Urinary bladder (tissue), 4 donors: ENCODE measurements around the gene COX6A1. TPM values are rescaled to one million over a fixed set of nuclear protein-coding genes. Genes with fewer than 3 reads are reported as not detected.

ENCODE experiments used
- DNase-seq: peaks from one replicate; pipeline ENCODE4 v3.0.0-alpha.2; 2015; ENCODE audit errors: extremely low spot score
- H3K27ac ChIP-seq: one replicate; pipeline ENCODE4 v1.5.1; 2013; ENCODE audit warnings: low read depth, mild to moderate bottlenecking, moderate library complexity
- H3K36me3 ChIP-seq: one replicate; pipeline ENCODE4 v1.6.1; 2013; ENCODE audit warnings: mild to moderate bottlenecking, moderate library complexity; ENCODE audit not compliant: insufficient read depth
- H3K4me1 ChIP-seq: one replicate; pipeline ENCODE4 v1.6.1; 2013; ENCODE audit warnings: mild to moderate bottlenecking, moderate library complexity; ENCODE audit not compliant: insufficient read depth
- H3K4me3 ChIP-seq: one replicate; pipeline ENCODE4 v1.5.1; 2013; ENCODE audit warnings: low read depth, low read length
- WGBS: extraction: QIAGEN DNeasy Blood & Tissue Kit; methylation state at CpG from one replicate; pipeline ENCODE4 v1.1.7; 2013; 5-methylcytosine and 5-hydroxymethylcytosine counted together
- polyA plus RNA-seq: library from polyadenylated mRNA; stranded (reverse); fragments of 200-250 nt; gene quantifications from one replicate; pipeline ENCODE4 v1.2.3, GENCODE V29; 2013
- total RNA-seq: library from RNA; depleted of rRNA; stranded (reverse); fragments of >200 nt; gene quantifications from one replicate; pipeline ENCODE4 v1.2.3, GENCODE V29; 2014
- donor health status: healthy with polysubstance abuse.
- donor health status: healthy.

COX6A1 gene
- total RNA-seq, result 278 TPM
- polyA plus RNA-seq, result 715 TPM

GRCh38 chr12:120437735-120438494 is at the start of gene COX6A1:
TSS of gene COX6A1 (plus strand) at chr12:120438113. CDS start at chr12:120438127, 14 bp downstream.
- H3K4me3 ChIP-seq, result peak within 1 kb of the TSS; percentile 77
- peaks cover 2% of the 10 kb centered on the region for H3K36me3 ChIP-seq
- DNase-seq, result peak; percentile 98
- WGBS, result under 1% methylated on average over 59 of the region's 59 CpGs
- H3K27ac ChIP-seq, result peak within 1 kb of the TSS; percentile 84
- H3K4me1 ChIP-seq, result no peaks in the 10 kb centered on the region

- Histone ChIP-seq H3K27ac (no peak overlapping the region), H3K4me3 (no peak overlapping the region), H3K4me1 (no peaks in the 10 kb centered on the region), H3K36me3 (no peaks in the 10 kb centered on the region)
- 6% methylated on average over 24 of the region's 24 CpGs for WGBS
- no peak for DNase-seq
These were observed 49.0 kb upstream of the COX6A1 start for GRCh38 chr12:120388691-120389481.

GRCh38 chr12:120390540-120391120 is 47.3 kb upstream of the COX6A1 start:
- Histone ChIP-seq H3K4me3 (no peak overlapping the region), H3K36me3 (no peaks in the 10 kb centered on the region), H3K27ac (no peak overlapping the region), H3K4me1 (no peaks in the 10 kb centered on the region)
- no peak for DNase-seq
- WGBS, result 97% methylated on average over 1 of the region's 1 CpG

GRCh38 chr12:120394483-120395367 is 43.2 kb upstream of the COX6A1 start:
- WGBS, result 25% methylated on average over 18 of the region's 18 CpGs
- H3K4me1 ChIP-seq, result no peaks in the 10 kb centered on the region
- no peak overlapping the region for H3K4me3 ChIP-seq
- no peaks in the 10 kb centered on the region for H3K36me3 ChIP-seq
- H3K27ac ChIP-seq, result no peak overlapping the region
- peak; percentile 32 for DNase-seq

- no peaks in the 10 kb centered on the region for H3K36me3 ChIP-seq
- no peak for DNase-seq
- no peak overlapping the region for H3K4me3 ChIP-seq
- WGBS, result 50% methylated on average over 33 of the region's 33 CpGs
- no peaks in the 10 kb centered on the region for H3K4me1 ChIP-seq
- no peak overlapping the region for H3K27ac ChIP-seq
These were observed 39.9 kb upstream of the COX6A1 start for GRCh38 chr12:120397824-120398540.

GRCh38 chr12:120399531-120399930 is 38.4 kb upstream of the COX6A1 start:
- H3K27ac ChIP-seq, result no peak overlapping the region
- DNase-seq, result no peak
- no peak overlapping the region for H3K4me3 ChIP-seq
- no peaks in the 10 kb centered on the region for H3K4me1 ChIP-seq
- WGBS, result 60% methylated on average over 5 of the region's 5 CpGs
- H3K36me3 ChIP-seq, result no peaks in the 10 kb centered on the region

- Histone ChIP-seq H3K36me3 (no peaks in the 10 kb centered on the region), H3K4me1 (no peaks in the 10 kb centered on the region), H3K27ac (no peak overlapping the region), H3K4me3 (no peak overlapping the region)
- 23% methylated on average over 13 of the region's 13 CpGs for WGBS
- DNase-seq, result no peak
These were observed 35.7 kb upstream of the COX6A1 start for GRCh38 chr12:120402217-120402616.

- DNase-seq, result no peak
These were observed 34.0 kb upstream of the COX6A1 start for GRCh38 chr12:120403869-120404268.

GRCh38 chr12:120404271-120404670 is 33.6 kb upstream of the COX6A1 start:
- no peaks in the 10 kb centered on the region for H3K4me1 ChIP-seq
- no peak for DNase-seq
- no peak overlapping the region for H3K27ac ChIP-seq
- H3K4me3 ChIP-seq, result no peak overlapping the region
- no peaks in the 10 kb centered on the region for H3K36me3 ChIP-seq
- WGBS, result 70% methylated on average over 1 of the region's 1 CpG

More at GRCh38 chr12:120403869-120404268, 34.0 kb upstream of the COX6A1 start:
- Histone ChIP-seq H3K4me1 (no peaks in the 10 kb centered on the region), H3K36me3 (no peaks in the 10 kb centered on the region), H3K4me3 (no peak overlapping the region), H3K27ac (no peak overlapping the region)
- WGBS, result 50% methylated on average over 3 of the region's 3 CpGs

- whole genome bisulfite sequencing, result 76% methylated on average over 3 of the region's 3 CpGs
- no peaks in the 10 kb centered on the region for H3K4me1 ChIP-seq
- no peak overlapping the region for H3K27ac ChIP-seq
- no peak overlapping the region for H3K4me3 ChIP-seq
- no peak for DNase-seq
- H3K36me3 ChIP-seq, result no peaks in the 10 kb centered on the region
These were observed 31.8 kb upstream of the COX6A1 start for GRCh38 chr12:120406069-120406468.

- no peak for DNase-seq
- no peak overlapping the region for H3K4me3 ChIP-seq
- WGBS, result 92% methylated on average over 3 of the region's 3 CpGs
- H3K27ac ChIP-seq, result no peak overlapping the region
- H3K4me1 ChIP-seq, result no peaks in the 10 kb centered on the region
- H3K36me3 ChIP-seq, result no peaks in the 10 kb centered on the region
These were observed 31.4 kb upstream of the COX6A1 start for GRCh38 chr12:120406553-120406952.

- Histone ChIP-seq H3K4me1 (no peaks in the 10 kb centered on the region), H3K36me3 (no peaks in the 10 kb centered on the region), H3K4me3 (no peak overlapping the region), H3K27ac (no peak overlapping the region)
- 91% methylated on average over 11 of the region's 11 CpGs for WGBS
- DNase-seq, result no peak
These were observed 29.1 kb upstream of the COX6A1 start for GRCh38 chr12:120408771-120409170.
